HK-2 (cell line): ENCODE results near the gene LGALS9B.
"Not testable (repeated sequence)": the region's sequence is repeated elsewhere in the genome, so short reads cannot be mapped to it uniquely, and the experiment has no call there.

ENCODE experiments used
- DNase-seq: peaks from one replicate; pipeline ENCODE4 v3.0.0-alpha.2; 2018; ENCODE audit not compliant: unreplicated experiment

LGALS9B gene

GRCh38 chr17:20416381-20416911 is 50.9 kb downstream of the LGALS9B start:
- not testable (repeated sequence) for DNase-seq

DNA sequence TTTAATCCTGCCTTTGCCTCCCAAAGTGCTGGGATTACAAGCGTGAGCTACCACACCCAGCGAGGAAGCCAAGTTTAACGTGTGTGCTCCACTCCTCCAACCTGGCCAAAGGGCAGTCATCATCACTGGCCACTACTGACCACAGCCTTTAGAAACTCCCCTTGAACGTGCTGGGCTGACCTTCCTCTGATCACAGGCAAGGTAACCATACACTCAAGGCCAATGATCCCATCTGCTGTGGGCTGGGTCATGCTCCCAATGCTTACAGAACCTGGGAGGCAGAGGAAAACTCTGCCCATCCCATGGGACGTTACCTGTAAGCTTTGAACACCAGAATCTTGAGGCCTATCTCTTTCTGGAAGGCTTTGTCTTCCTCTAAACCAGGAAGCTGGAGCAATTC is 51.9 kb downstream of the LGALS9B start:
- DNase-seq, result not testable (repeated sequence)

- DNase-seq, result not testable (repeated sequence)
Measured at GRCh38 chr17:20401306-20402022, 65.9 kb downstream of the LGALS9B start.

GRCh38 chr17:20400559-20401305 is 66.6 kb downstream of the LGALS9B start:
- DNase-seq, result not testable (repeated sequence)
